GM19043 (cell line): ENCODE results near the gene AVPR1B.

Experiments used
- ATAC-seq: cut with Tn5 transposase; IDR thresholded peaks from one replicate; pipeline ENCODE4 v1.9.1; 2021; ENCODE audit warnings: low read depth; ENCODE audit not compliant: unreplicated experiment

The AVPR1B gene, protein sequence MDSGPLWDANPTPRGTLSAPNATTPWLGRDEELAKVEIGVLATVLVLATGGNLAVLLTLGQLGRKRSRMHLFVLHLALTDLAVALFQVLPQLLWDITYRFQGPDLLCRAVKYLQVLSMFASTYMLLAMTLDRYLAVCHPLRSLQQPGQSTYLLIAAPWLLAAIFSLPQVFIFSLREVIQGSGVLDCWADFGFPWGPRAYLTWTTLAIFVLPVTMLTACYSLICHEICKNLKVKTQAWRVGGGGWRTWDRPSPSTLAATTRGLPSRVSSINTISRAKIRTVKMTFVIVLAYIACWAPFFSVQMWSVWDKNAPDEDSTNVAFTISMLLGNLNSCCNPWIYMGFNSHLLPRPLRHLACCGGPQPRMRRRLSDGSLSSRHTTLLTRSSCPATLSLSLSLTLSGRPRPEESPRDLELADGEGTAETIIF

DNA sequence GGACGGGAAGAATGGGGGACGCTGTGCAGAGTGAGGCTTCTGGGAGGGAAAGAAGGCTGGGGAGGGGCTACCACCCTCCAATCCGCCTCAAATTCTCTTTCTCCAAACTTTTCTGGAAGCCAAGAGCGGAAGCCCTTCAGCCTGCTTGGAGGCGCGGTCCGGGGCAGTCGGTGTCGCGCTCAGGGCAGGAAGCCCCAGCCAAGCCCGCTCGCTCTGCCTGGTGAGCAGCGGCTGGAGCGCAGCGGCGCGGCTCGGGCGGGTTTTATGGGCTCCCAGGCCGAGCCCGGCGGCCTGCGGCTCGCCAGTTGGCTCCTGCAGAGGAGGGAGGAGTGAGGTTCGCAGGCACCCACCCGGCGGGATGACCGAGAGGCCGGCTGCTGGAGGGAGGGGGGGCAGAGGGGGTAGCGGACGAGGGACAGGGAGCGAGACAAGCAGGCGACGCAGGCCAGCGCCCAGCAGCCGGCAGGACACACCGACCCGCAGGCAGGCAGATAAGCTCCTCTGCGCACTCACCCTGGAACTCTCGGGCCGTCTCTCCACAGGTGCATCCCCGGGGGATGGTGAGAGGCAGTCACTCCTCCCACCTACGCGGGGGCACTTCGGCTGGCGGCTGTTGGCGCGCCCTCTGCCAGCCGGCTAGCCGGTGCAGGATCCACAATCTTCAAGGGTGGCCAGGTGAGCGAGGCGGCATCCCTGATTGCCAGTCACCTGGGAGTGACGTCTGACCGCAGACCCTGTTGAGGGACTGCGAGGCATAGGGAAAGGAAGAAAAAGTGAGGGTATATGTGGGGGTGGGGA is at the start of gene AVPR1B:
Gene AVPR1B (minus strand): TSS at position 238 of the 798 bp plus-strand sequence. CDS start 498 bp downstream, outside the sequence.
- no peak for ATAC-seq

DNA sequence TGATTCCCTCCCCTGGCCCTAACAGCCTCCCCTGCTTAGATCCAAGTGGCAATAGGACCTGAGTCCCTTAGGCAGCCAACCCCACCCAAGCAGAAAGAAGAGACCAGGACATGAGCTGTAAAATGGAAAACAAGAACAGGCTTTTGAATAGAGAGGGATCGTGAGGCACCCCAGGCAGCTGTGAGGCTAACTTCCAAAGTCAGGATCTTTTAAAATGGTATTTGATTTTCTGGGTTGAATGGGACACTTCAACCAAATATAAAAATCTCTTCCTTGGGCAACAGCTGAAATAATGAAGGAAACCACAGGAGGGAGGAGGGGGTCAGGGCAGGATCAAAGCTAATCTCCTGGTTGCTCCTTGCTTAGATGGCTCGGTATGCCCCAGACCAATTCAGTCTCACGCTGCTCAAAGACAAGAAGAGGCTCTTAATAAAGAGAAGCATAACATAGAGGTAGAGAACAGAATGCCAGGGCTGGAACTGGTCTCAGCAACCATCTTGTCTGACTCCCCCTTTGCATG is 28.6 kb upstream of the AVPR1B start:
- no peak for ATAC-seq

DNA sequence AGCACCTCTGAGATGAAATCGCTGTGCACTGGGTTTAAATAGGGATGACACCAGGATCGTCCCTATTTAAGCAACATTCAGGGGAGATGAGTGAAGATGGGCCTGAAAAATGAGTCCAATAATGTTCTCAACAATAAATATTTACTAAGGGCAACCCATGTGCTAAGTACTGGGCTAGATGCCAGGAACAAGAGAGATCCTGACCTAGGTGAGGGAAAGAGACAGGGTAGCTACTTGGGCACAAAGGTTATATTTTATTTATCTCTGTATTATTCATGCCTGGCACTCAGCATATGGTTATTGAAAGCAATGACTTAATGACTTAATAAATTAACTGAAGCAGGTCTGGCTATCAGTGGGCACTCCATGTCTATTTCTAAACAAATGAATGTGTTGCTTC is 27.4 kb upstream of the AVPR1B start:
- ATAC-seq, result no peak

DNA sequence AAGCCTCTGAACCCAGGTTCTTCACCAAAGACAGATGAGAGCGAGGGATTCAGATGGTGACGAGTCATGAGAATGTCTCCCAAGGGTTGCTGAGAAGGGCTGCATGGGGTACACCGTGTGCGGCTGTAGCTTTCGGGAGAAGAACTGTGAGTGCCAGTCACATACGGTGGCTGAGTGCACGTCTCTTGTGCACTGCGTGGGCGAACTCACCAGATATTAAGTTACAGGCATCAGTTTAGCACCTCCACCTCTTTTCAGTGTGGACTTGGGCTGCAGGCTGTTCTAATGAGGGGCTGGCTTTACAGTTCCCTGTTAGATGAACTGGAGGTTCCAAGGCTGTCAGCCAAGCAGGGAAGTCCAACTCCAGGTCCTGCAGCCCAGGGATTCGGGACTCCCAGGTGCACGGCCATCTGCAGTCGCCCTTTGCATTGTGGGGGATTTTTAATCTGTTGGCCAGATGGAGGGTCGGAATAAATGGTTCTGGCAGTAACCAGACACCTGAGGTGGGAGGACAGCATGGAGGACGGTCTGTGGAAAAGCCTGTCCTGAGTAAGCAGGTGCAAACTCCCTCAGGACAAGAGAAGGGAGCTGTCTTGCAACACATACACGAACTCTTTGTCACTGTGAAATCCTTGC is 26.5 kb upstream of the AVPR1B start:
- ATAC-seq, result no peak

DNA sequence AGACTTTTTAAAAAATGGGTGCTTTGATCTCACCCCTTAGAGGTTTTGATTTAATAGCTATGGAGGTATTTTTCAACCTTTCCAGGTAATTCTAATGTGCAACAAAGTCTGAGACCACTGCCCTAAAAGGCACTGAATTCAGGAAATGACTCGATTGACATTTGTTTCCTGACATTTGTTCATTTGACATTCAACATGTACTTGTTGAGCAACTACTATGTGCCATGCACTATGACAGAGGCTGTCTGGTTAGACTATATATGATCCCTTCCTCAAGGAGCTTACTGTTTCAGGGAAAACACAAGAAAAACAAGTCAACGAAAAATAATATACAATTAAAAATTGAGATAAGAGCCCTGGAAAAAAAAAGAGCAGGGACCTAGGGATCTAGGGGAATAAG is 25.6 kb upstream of the AVPR1B start:
- no peak for ATAC-seq

- no peak for ATAC-seq
These were observed 24.8 kb upstream of the AVPR1B start for GRCh38 chr1:206142011-206142410.

DNA sequence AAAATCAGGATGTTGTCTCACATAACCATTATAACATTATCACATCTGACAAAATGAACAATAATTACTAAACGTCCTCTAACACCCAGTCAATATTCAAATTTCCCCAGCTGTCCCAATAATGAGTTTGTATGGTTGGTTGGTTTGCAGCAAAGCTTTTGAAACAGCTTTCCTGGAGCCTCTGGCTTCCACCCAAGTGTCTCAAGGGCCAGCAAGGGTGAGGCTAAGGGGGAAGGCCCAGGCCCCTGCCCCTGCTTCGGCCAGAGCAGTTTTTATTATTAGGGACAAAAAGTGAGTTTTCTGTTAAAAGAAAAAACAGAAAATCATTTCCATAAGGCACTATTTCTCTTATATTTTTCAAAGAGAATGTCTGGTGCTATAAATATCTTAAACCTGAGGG is 19.1 kb upstream of the AVPR1B start:
- ATAC-seq, result no peak

GRCh38 chr1:206135248-206135647 is 18.1 kb upstream of the AVPR1B start:
- ATAC-seq, result no peak

GRCh38 chr1:206133751-206134415 is 16.7 kb upstream of the AVPR1B start:
- no peak for ATAC-seq

- no peak for ATAC-seq
These were observed 13.8 kb upstream of the AVPR1B start for GRCh38 chr1:206131037-206131436.

DNA sequence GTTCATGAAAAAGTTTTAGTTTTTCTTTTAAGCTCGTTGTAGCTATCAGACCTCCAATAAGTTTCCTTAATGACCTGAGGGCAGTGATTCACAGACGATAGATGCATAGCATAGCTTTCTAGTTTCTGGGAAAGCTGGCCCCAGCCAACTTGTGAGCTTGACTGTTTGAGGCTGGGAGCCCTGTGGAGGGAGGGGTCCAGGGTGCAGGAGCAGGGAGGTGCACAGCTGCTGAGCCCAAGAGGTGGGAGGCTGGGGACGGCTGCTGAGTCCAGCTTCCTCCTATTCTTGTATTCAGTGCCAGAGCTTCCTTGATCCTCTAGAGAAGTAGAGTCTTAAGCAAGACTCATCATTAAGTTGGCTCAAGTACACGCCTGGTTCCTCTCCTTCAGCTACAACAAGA is 11.0 kb upstream of the AVPR1B start:
- no peak for ATAC-seq

- no peak for ATAC-seq
These were observed 10.1 kb upstream of the AVPR1B start for GRCh38 chr1:206127336-206127735.

- no peak for ATAC-seq
These were observed 8.2 kb upstream of the AVPR1B start for GRCh38 chr1:206125346-206125745.

- no peak for ATAC-seq
These were observed 5.5 kb upstream of the AVPR1B start for GRCh38 chr1:206122686-206123085.

GRCh38 chr1:206121269-206121668 is 4.1 kb upstream of the AVPR1B start:
- no peak for ATAC-seq

GRCh38 chr1:206120406-206120805 is 3.2 kb upstream of the AVPR1B start:
- ATAC-seq, result no peak

DNA sequence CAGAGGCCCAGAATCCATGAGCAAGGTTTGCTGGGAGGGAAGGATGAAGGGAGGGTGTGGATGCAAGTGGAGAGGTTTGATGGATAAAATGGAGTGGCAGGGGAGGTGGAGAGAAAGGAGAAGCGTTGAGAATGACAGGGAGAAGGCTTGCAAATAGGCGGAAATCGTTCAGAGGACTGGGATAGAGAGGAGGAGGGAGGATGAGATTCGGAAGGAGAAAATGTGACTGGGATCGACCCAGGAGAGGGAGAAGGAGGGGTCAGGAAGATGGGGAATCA is 376 bp downstream of the AVPR1B start:
- no peak for ATAC-seq

- no peak for ATAC-seq
These were observed 856 bp downstream of the AVPR1B start for GRCh38 chr1:206116191-206116872.

- ATAC-seq, result no peak
These were observed 1.4 kb downstream of the AVPR1B start for GRCh38 chr1:206115791-206116190.
